OCI-LY7 (cell line): ENCODE data around the gene PHYKPL.

Experiments used
- CTCF ChIP-seq: fragments of 200-600 bp; sonication (generic); conservative IDR thresholded peaks from 2 replicates; pipeline ENCODE4 v1.5.1; 2014; ENCODE audit warnings: mild to moderate bottlenecking, antibody characterized with exemption, low read length, moderate library complexity, mixed read lengths
- EZH2phosphoT487 ChIP-seq: fragments of 200-600 bp; sonication (generic); IDR thresholded peaks from 2 replicates; pipeline ENCODE4 v1.6.1; 2018; ENCODE audit warnings: low read depth, borderline replicate concordance, mild to moderate bottlenecking, mixed run types, antibody characterized with exemption, low read length, moderate library complexity, mixed read lengths

GRCh38 chr5:178203670-178204181 is 28.9 kb downstream of the PHYKPL start:
- TF ChIP-seq CTCF (no peak), EZH2phosphoT487 (no peak)
